Transverse colon (tissue), 4 donors: Measurements from ENCODE around the gene DPH5. TPM values are rescaled to one million over a fixed set of nuclear protein-coding genes. Genes with fewer than 3 reads are reported as not detected.

Experiments
- DNase-seq: peaks from one replicate; pipeline ENCODE4 v3.0.0-alpha.2; 2019
- H3K27ac ChIP-seq, 4 donors: fragments of 200-600 bp; sonication (generic); 2 replicates each; pipeline ENCODE4 v1.5.1; 2016 to 2018; ENCODE audit warnings: inconsistent platforms in 4 of 4
- H3K27me3 ChIP-seq: fragments of 200-600 bp; sonication (generic); 2 replicates; pipeline ENCODE4 v1.5.1; 2017; ENCODE audit warnings: inconsistent platforms
- H3K36me3 ChIP-seq, 4 donors: fragments of 200-600 bp; sonication (generic); 2 replicates each; pipeline ENCODE4 v1.5.1; 2017 to 2019; ENCODE audit warnings: inconsistent platforms in 4 of 4
- H3K4me1 ChIP-seq, 4 donors: fragments of 200-600 bp; sonication (generic); 2 replicates each; pipeline ENCODE4 v1.5.1; 2017 to 2020; ENCODE audit warnings: inconsistent platforms in 4 of 4
- H3K4me3 ChIP-seq, 4 donors: fragments of 200-600 bp; sonication (generic); 1 replicate in 1 of 4; 2 replicates in 3 of 4; pipeline versions ENCODE4 v1.5.1 to v1.6.1; 2017 to 2019; ENCODE audit warnings: inconsistent platforms in 4 of 4
- H3K9me3 ChIP-seq, 2 donors: fragments of 200-600 bp; sonication (generic); 2 replicates each; pipeline ENCODE4 v1.5.1; 2017 to 2019; ENCODE audit warnings: inconsistent platforms in 2 of 2
- CTCF ChIP-seq, 5 experiments: fragments of 200-600 bp in 3 of 5; fragments of 450-650 bp in 2 of 5; sonication (generic) in 3 of 5; IDR thresholded peaks; 1 replicate in 2 of 5; 2 replicates in 3 of 5; pipeline ENCODE4 v1.5.1; 2016 to 2017; ENCODE audit warnings: antibody characterized with exemption in 5 of 5, inconsistent platforms in 3 of 5, mild to moderate bottlenecking in 2 of 5, moderate library complexity in 1 of 5
- EP300 ChIP-seq: sonication (generic); formaldehyde crosslinking; IDR thresholded peaks from one replicate; pipeline ENCODE4 v1.6.1; 2017; ENCODE audit warnings: antibody characterized with exemption, low read depth
- POLR2A ChIP-seq: fragments of 450-650 bp; IDR thresholded peaks from one replicate; pipeline ENCODE4 v1.6.1; 2016; ENCODE audit warnings: antibody characterized with exemption, mild to moderate bottlenecking, moderate library complexity
- POLR2AphosphoS5 ChIP-seq, 3 donors: sonication (generic); formaldehyde crosslinking; IDR thresholded peaks; one replicate each; pipeline ENCODE4 v1.6.1; 2016; ENCODE audit warnings: antibody characterized with exemption in 3 of 3
- WGBS, 2 donors: methylation state at CpG; one replicate each; pipeline ENCODE4 v1.1.5; 2018; ENCODE audit warnings: low coverage in 1 of 2; 5-methylcytosine and 5-hydroxymethylcytosine counted together
- in situ Hi-C, 4 donors: fragments of 200-750 bp; cut with MboI; loops; one replicate each; pipeline versions ENCODE4 v1.15.0 to v1.15.1; 2017; ENCODE audit warnings: low sequenced_read_pairs in 3 of 4, low pct_ligation_motif_present in 1 of 4, low pct_unique_long_range_greater_than_20kb in 1 of 4
- intact Hi-C: fragments of 100-400 bp; cut with DNase I; formaldehyde crosslinking; loops from one replicate; pipeline ENCODE4 v1.15.1; 2023; ENCODE audit warnings: low total_unique reads
- total RNA-seq, 4 donors: library from RNA; depleted of rRNA; stranded (reverse); fragments of >200 nt; gene quantifications; one replicate each; pipeline ENCODE4 v1.1.0, GENCODE V29; 2016

The DPH5 gene
- total RNA-seq, 4 donors from 2014 or later, result 18.3 to 20.5 (median 18.9) TPM; not detected in 1

GRCh38 chr1:100972185-100972584 lies 53.4 kb downstream of the DPH5 start:
- no peaks in the 10 kb centered on the region for H3K4me1 ChIP-seq

GRCh38 chr1:100971021-100971420 lies 54.6 kb downstream of the DPH5 start:
- no peak overlapping the region for H3K27ac ChIP-seq
- H3K4me1 ChIP-seq, result no peaks in the 10 kb centered on the region
- TF ChIP-seq EP300 (no peak), POLR2A (no peak), POLR2AphosphoS5 (IDR thresholded peaks at IDR 0.05) (no peak), CTCF (IDR thresholded peaks at IDR 0.05) (no peak)
- H3K27me3 ChIP-seq, result no peaks in the 10 kb centered on the region
- no peak overlapping the region for H3K4me3 ChIP-seq
- H3K36me3 ChIP-seq, result peaks cover 0 to 28% (median 9%) of the 10 kb centered on the region in 4 donors
- intact Hi-C loops, result no loop called here
- H3K9me3 ChIP-seq, result no peaks in the 10 kb centered on the region
- in situ Hi-C loops, result no loop called here
- DNase-seq, result no peak
- WGBS, 2 donors, result 100% methylated on average over 1 of the region's 1 CpG; no CpG with 5 or more reads in 1 of the 2 donors

More at GRCh38 chr1:100972185-100972584, 53.4 kb downstream of the DPH5 start:
- Histone ChIP-seq H3K36me3 (peaks cover 0 to 16% (median 7%) of the 10 kb centered on the region in 4 donors), H3K9me3 (no peaks in the 10 kb centered on the region), H3K27me3 (no peaks in the 10 kb centered on the region), H3K27ac (no peak overlapping the region), H3K4me3 (no peak overlapping the region)
- DNase-seq, result no peak
- in situ Hi-C loops, result no loop called here
- TF ChIP-seq CTCF (IDR thresholded peaks at IDR 0.05), result no peak
- intact Hi-C loops, result no loop called here
- WGBS, 2 donors, result 56 to 81% methylated on average over 1 of the region's 1 CpG

- no peaks in the 10 kb centered on the region for H3K4me1 ChIP-seq
- DNase-seq, result no peak
- peaks cover 0 to 24% (median 7%) of the 10 kb centered on the region in 4 donors for H3K36me3 ChIP-seq
- H3K27ac ChIP-seq, result no peak overlapping the region
- in situ Hi-C loops, result no loop called here
- no peak overlapping the region for H3K4me3 ChIP-seq
- intact Hi-C loops, result no loop called here
- no peak for TF ChIP-seq POLR2A
- 79 to 88% methylated on average over 2 of the region's 2 CpGs for WGBS, 2 donors
- H3K27me3 ChIP-seq, result no peaks in the 10 kb centered on the region
- H3K9me3 ChIP-seq, result no peaks in the 10 kb centered on the region
Measured at GRCh38 chr1:100969327-100969726, 56.3 kb downstream of the DPH5 start.

- no peaks in the 10 kb centered on the region for H3K27me3 ChIP-seq
- H3K9me3 ChIP-seq, result no peaks in the 10 kb centered on the region
- H3K36me3 ChIP-seq, result peaks cover 0 to 24% (median 7%) of the 10 kb centered on the region in 4 donors
- H3K4me1 ChIP-seq, result no peaks in the 10 kb centered on the region
- in situ Hi-C loops, result no loop called here
- no peak for TF ChIP-seq CTCF (IDR thresholded peaks at IDR 0.05)
- no peak for TF ChIP-seq POLR2AphosphoS5 (IDR thresholded peaks at IDR 0.05)
- no peak for TF ChIP-seq EP300
- TF ChIP-seq POLR2A, result no peak
- H3K4me3 ChIP-seq, result no peak overlapping the region
- no peak overlapping the region for H3K27ac ChIP-seq
- DNase-seq, result no peak
- intact Hi-C loops, result no loop called here
- WGBS, 2 donors, result 63 to 78% methylated on average over 1 of the region's 1 CpG
Measured at GRCh38 chr1:100968621-100969020, 57.0 kb downstream of the DPH5 start.

DNA sequence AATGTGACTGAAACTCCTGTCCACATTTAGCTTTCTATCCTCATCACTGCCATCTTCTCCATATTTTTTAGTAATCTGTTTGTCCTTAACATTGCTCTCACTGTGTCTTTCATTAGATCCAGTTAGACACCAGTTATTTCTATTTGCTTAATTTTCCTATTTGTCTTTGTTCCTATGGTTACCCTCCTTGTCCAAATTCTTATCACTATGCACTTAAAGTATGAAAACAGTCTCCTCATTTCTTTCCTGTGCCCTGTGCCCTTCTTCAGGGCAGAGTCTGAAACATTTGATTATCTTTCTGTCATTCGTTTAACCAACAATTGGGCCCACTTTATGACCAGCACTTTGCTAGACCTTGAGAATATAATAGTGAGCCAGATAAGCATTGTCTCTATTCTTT lies 65.5 kb downstream of the DPH5 start:
- DNase-seq, result no peak
- WGBS, 2 donors, result 60 to 68% methylated on average over 1 of the region's 1 CpG
- intact Hi-C loops, result no loop called here

More for the DNA sequence above, 65.5 kb downstream of the DPH5 start:
- Histone ChIP-seq H3K9me3 (no peaks in the 10 kb centered on the region), H3K27ac (no peak overlapping the region), H3K4me1 (peaks cover 0 to 7% (median 0%) of the 10 kb centered on the region in 4 donors), H3K36me3 (peaks cover 0 to under 1% (median 0%) of the 10 kb centered on the region in 4 donors), H3K27me3 (no peaks in the 10 kb centered on the region), H3K4me3 (no peak overlapping the region)
- in situ Hi-C loops, result no loop called here
- TF ChIP-seq CTCF (IDR thresholded peaks at IDR 0.05) (no peak), POLR2AphosphoS5 (IDR thresholded peaks at IDR 0.05) (no peak), POLR2A (no peak), EP300 (no peak)
